Endothelial cell (in vitro differentiated cells): ENCODE results near the gene ORAI3. TPM values are rescaled to one million over a fixed set of nuclear protein-coding genes. Genes with fewer than 3 reads are reported as not detected.

Source experiments
- DNase-seq: peaks from one replicate; pipeline ENCODE4 v3.0.0; 2021; ENCODE audit warnings: low spot score
- H3K27ac Mint-ChIP-seq: one replicate; pipeline ENCODE4 v1.8.0; 2021; ENCODE audit warnings: mixed read lengths, inconsistent platforms; ENCODE audit not compliant: unreplicated experiment
- H3K27me3 Mint-ChIP-seq: one replicate; pipeline ENCODE4 v1.8.0; 2021; ENCODE audit warnings: mild to moderate bottlenecking, moderate library complexity, mixed read lengths, inconsistent platforms; ENCODE audit not compliant: unreplicated experiment
- H3K36me3 Mint-ChIP-seq: one replicate; pipeline ENCODE4 v1.8.0; 2021; ENCODE audit warnings: mild to moderate bottlenecking, low read depth, mixed read lengths, inconsistent platforms; ENCODE audit not compliant: unreplicated experiment
- H3K4me1 Mint-ChIP-seq: one replicate; pipeline ENCODE4 v1.8.0; 2021; ENCODE audit warnings: mild to moderate bottlenecking, mixed read lengths, inconsistent platforms; ENCODE audit not compliant: unreplicated experiment
- H3K4me3 Mint-ChIP-seq: one replicate; pipeline ENCODE4 v1.8.0; 2021; ENCODE audit warnings: mild to moderate bottlenecking, mixed read lengths, inconsistent platforms; ENCODE audit not compliant: unreplicated experiment
- H3K9me3 Mint-ChIP-seq: one replicate; pipeline ENCODE4 v1.8.0; 2021; ENCODE audit warnings: mixed read lengths, inconsistent platforms; ENCODE audit not compliant: unreplicated experiment
- CTCF ChIP-seq: fragments of 200-600 bp; sonication (generic); IDR thresholded peaks from one replicate; pipeline ENCODE4 v1.5.0; 2021; ENCODE audit warnings: antibody characterized with exemption; ENCODE audit not compliant: unreplicated experiment
- long read RNA-seq: library from polyadenylated mRNA; unstranded; transcript quantifications from one replicate; pipeline ENCODE4 v2.0.0, GENCODE V29; 2020; ENCODE audit not compliant: unreplicated experiment
- total RNA-seq: library from RNA; stranded (reverse); fragmentation: NEBNext Ultra II Directional; extraction: Animal tissue kit (Norgen Biotek cat#: 25700); gene quantifications from one replicate; pipeline ENCODE4 v1.2.1, GENCODE V29; 2021; ENCODE audit not compliant: unreplicated experiment

ORAI3 gene
- total RNA-seq: 42.9 TPM
- long read RNA-seq, transcript ORAI3-201 (2 exons, 2,206 nt): major isoform, 71 of 81 reads
- long read RNA-seq, partial matches to known transcripts: 7 of 81 reads
- long read RNA-seq, other reads (novel, unspliced or antisense): 0 of 81 reads

- H3K9me3 Mint-ChIP-seq: no peaks in the 10 kb centered on the region
- H3K4me1 Mint-ChIP-seq: peaks cover 17% of the 10 kb centered on the region
- H3K4me3 Mint-ChIP-seq: peak within 1 kb of the TSS; percentile 97
- peak within 1 kb of the TSS; percentile 94 for H3K27ac Mint-ChIP-seq
- peaks cover 24% of the 10 kb centered on the region for H3K36me3 Mint-ChIP-seq
- no peak for TF ChIP-seq CTCF
- peaks cover 12% of the 10 kb centered on the region for H3K27me3 Mint-ChIP-seq
- peak; percentile 74 for DNase-seq
Observed at GRCh38 chr16:30948667-30949649, at the start of gene ORAI3. Gene ORAI3, plus strand, starts transcription at chr16:30949068. Its CDS starts 222 bp downstream, at chr16:30949290.

DNA sequence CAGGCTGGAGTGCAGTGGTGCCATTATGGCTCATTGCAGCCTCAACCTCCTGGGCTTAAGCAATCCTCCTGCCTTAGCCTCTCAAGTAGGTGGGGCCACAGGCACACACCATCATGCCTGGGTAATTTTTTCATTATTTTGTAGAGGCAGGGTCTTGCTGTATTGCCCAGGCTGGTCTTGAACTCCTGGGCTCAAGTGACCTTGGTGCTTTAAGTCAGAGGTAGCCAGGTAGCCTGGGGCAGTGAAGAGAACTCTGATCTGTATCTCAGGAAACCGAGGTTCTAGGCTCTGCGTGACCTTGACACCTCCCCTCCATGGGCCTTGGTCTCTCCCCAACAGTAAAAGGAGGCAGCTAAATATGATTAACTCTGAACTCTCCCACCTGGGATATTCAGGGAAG lies 49.1 kb upstream of the ORAI3 start:
- Mint-ChIP-seq H3K4me3 (no peak overlapping the region), H3K9me3 (no peaks in the 10 kb centered on the region), H3K36me3 (peaks cover 8% of the 10 kb centered on the region), H3K4me1 (peaks cover 43% of the 10 kb centered on the region), H3K27ac (no peak overlapping the region), H3K27me3 (peaks cover 15% of the 10 kb centered on the region)
- no peak for TF ChIP-seq CTCF
- DNase-seq: no peak

DNA sequence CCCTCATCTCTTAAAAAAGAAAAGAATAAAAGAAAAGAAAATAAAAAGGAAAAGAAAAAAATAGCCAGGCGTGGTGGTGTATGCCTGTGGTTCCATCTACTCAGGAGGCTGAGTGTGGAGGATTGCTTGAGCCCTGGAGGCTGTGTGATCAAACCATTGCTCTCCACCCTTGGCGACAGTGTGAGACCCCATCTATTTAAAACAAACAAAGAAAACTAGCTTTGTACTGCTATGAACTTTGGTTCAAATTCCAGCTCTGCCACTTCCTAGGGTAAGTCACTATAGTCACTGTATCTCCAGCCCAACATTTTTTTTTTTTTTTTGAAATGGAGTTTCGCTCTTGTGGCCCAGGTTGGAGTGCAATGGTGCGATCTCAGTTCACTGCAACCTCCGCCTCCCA lies 48.3 kb upstream of the ORAI3 start:
- Mint-ChIP-seq H3K27ac (no peak overlapping the region), H3K4me3 (no peak overlapping the region), H3K27me3 (peaks cover 11% of the 10 kb centered on the region), H3K9me3 (no peaks in the 10 kb centered on the region), H3K36me3 (peaks cover 3% of the 10 kb centered on the region), H3K4me1 (peaks cover 39% of the 10 kb centered on the region)
- DNase-seq: no peak
- no peak for TF ChIP-seq CTCF

GRCh38 chr16:30901201-30902028 lies 47.5 kb upstream of the ORAI3 start:
- Mint-ChIP-seq H3K9me3 (no peaks in the 10 kb centered on the region), H3K27me3 (peaks cover 9% of the 10 kb centered on the region), H3K4me1 (peaks cover 33% of the 10 kb centered on the region), H3K27ac (peak overlapping the region; percentile 42), H3K4me3 (no peak overlapping the region), H3K36me3 (peaks cover 3% of the 10 kb centered on the region)
- TF ChIP-seq CTCF: no peak
- DNase-seq: no peak
